ENCODE measurements around the gene LMO2. TPM values are rescaled to one million over a fixed set of nuclear protein-coding genes. Genes with fewer than 3 reads are reported as not detected.
"Not testable (repeated sequence)": the region's sequence is repeated elsewhere in the genome, so short reads cannot be mapped to it uniquely, and the experiment has no call there.

LMO2 gene
- total RNA-seq, 6 donors from 2014 or later = 7.3 to 58.5 (median 34.1) TPM

DNA sequence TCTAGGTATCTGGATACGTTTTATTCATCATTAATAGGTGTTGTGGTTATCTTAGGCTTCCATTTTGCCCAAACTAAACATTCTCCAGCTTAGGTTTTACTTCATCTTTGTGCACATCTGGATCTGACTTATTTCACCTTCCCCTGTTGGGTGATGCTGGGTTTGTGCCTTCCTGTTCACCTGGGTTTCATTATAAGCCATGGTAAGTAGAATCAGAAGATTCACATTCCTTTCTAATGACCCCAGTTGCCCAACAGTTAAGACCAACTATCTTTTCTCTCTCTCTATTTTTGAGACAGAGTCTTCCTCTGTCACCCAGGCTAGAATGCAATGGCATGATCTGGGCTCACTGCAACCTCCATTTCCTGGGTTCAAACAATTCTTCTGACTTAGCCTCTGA lies 44.6 kb downstream of the LMO2 start:
- ATAC-seq (ENCODE audit: low FRiP score in 2 of 2) = no peak
- WGBS, 2 donors = 87 to 88% methylated on average over 1 of the region's 1 CpG

DNA sequence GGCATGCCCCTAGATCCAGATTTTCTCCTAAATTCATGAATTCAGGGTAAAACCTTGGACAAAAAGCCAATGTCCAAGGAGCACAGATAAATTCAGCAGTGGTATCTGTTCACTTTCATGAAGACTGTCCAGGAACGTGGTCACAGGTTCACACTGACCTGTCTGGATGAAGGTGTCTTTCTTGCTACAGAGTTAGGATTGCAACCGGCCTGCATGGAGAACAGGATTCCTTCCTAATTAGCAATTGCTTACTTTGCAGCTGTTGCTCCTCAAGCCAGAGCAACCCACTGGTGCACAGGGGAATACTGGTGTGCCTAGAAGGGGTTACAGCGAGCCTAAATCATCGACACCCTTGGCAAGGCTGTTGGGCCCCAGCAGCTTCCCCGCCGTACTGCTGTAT lies 47.6 kb downstream of the LMO2 start:
- H3K27ac ChIP-seq = no peak overlapping the region
- TF ChIP-seq, protein P1, sequence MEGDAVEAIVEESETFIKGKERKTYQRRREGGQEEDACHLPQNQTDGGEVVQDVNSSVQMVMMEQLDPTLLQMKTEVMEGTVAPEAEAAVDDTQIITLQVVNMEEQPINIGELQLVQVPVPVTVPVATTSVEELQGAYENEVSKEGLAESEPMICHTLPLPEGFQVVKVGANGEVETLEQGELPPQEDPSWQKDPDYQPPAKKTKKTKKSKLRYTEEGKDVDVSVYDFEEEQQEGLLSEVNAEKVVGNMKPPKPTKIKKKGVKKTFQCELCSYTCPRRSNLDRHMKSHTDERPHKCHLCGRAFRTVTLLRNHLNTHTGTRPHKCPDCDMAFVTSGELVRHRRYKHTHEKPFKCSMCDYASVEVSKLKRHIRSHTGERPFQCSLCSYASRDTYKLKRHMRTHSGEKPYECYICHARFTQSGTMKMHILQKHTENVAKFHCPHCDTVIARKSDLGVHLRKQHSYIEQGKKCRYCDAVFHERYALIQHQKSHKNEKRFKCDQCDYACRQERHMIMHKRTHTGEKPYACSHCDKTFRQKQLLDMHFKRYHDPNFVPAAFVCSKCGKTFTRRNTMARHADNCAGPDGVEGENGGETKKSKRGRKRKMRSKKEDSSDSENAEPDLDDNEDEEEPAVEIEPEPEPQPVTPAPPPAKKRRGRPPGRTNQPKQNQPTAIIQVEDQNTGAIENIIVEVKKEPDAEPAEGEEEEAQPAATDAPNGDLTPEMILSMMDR (IDR thresholded peaks at IDR 0.05) = no peak
- TF ChIP-seq EP300 (IDR thresholded peaks at IDR 0.05) (no peak), POLR2AphosphoS5 (IDR thresholded peaks at IDR 0.05) (no peak), POLR2A (IDR thresholded peaks at IDR 0.05) (no peak)
- ATAC-seq (ENCODE audit: low FRiP score in 2 of 2) = no peak
- H3K36me3 ChIP-seq = no peaks in the 10 kb centered on the region
- no peaks in the 10 kb centered on the region for H3K4me1 ChIP-seq
- 92 to 97% methylated on average over 5 to 6 of the region's 6 CpGs for WGBS, 2 donors
- no peak for DNase-seq
- H3K4me3 ChIP-seq = no peak overlapping the region
- no peaks in the 10 kb centered on the region for H3K9me3 ChIP-seq
- H3K27me3 ChIP-seq = no peaks in the 10 kb centered on the region

More for the DNA sequence above, 44.6 kb downstream of the LMO2 start:
- Histone ChIP-seq H3K4me1 (no peaks in the 10 kb centered on the region), H3K9me3 (no peaks in the 10 kb centered on the region), H3K27me3 (no peaks in the 10 kb centered on the region), H3K27ac (no peak overlapping the region), H3K36me3 (no peaks in the 10 kb centered on the region), H3K4me3 (no peak overlapping the region)
- TF ChIP-seq POLR2AphosphoS5 (IDR thresholded peaks at IDR 0.05) (no peak), POLR2A (IDR thresholded peaks at IDR 0.05) (no peak), EP300 (IDR thresholded peaks at IDR 0.05) (no peak)
- TF ChIP-seq, protein P1 (IDR thresholded peaks at IDR 0.05) = no peak
- DNase-seq = no peak

DNA sequence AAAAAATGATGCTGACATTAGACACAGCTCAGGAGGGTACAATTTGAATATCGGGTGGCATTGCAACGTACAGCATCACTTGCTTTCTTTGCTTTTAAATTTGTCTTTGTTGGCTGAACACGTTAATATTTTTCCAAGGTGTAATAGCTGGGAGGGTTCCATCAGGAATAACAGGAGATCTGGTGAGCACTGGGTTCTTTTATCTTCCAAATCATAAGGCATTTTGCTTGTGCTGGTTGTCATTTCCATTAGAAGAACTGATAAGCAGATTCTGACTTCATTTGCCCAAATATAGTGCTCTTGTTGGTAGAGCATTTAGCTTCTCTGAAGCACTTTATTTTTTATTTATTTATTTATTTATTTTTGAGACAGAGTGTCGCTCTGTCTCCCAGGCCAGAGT lies 48.9 kb downstream of the LMO2 start:
- WGBS, 2 donors = 82 to 88% methylated on average over 4 of the region's 4 CpGs
- ATAC-seq (ENCODE audit: low FRiP score in 2 of 2) (no peak), DNase-seq (no peak)
- H3K36me3 ChIP-seq = no peaks in the 10 kb centered on the region
- TF ChIP-seq, protein P1 (IDR thresholded peaks at IDR 0.05) = no peak
- TF ChIP-seq POLR2AphosphoS5 (IDR thresholded peaks at IDR 0.05) (no peak), EP300 (IDR thresholded peaks at IDR 0.05) (no peak), POLR2A (IDR thresholded peaks at IDR 0.05) (no peak)
- no peak overlapping the region for H3K4me3 ChIP-seq
- H3K9me3 ChIP-seq = no peaks in the 10 kb centered on the region
- H3K27me3 ChIP-seq = no peaks in the 10 kb centered on the region
- no peaks in the 10 kb centered on the region for H3K4me1 ChIP-seq
- no peak overlapping the region for H3K27ac ChIP-seq

DNA sequence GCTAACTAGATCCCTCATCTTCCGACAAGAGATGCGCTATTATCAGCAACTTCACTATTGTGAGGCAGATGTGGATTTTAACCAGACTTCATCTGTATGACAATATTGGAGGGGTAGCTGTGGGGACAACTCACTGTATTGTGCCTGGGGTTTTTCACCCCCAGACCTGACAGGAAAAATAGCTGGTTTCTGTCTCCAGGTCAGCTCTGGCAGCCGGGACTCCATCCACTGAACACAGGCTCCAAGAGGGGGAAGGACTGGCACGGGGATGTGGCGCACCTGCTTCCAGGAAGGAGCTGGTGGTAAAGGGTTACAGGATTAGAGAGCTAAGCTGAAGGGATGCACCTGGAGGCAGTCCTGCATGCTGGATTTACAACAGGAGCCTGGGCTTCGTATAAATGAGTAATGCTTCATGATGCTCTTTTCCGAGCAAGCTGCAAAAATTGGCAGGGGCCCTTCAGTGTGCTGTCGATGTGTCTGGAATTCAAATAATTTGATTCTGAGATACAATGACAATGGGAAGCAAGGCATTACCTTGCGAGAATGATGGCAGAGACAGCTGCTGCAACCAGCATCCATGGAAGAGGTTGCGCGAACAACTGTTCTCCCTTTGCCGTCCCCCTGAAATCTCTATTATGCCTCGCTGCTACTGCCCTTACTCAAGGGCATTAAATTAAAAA lies 49.5 kb downstream of the LMO2 start:
- Histone ChIP-seq H3K4me3 (no peak overlapping the region), H3K9me3 (no peaks in the 10 kb centered on the region), H3K27ac (no peak overlapping the region), H3K36me3 (no peaks in the 10 kb centered on the region), H3K27me3 (no peaks in the 10 kb centered on the region), H3K4me1 (no peaks in the 10 kb centered on the region)
- ATAC-seq (ENCODE audit: low FRiP score in 2 of 2) (no peak), DNase-seq (no peak)
- 85 to 86% methylated on average over 10 to 13 of the region's 13 CpGs for WGBS, 2 donors
- TF ChIP-seq POLR2A (IDR thresholded peaks at IDR 0.05) (no peak), EP300 (IDR thresholded peaks at IDR 0.05) (no peak), POLR2AphosphoS5 (IDR thresholded peaks at IDR 0.05) (no peak)
- TF ChIP-seq, protein P1 (IDR thresholded peaks at IDR 0.05) = no peak

DNA sequence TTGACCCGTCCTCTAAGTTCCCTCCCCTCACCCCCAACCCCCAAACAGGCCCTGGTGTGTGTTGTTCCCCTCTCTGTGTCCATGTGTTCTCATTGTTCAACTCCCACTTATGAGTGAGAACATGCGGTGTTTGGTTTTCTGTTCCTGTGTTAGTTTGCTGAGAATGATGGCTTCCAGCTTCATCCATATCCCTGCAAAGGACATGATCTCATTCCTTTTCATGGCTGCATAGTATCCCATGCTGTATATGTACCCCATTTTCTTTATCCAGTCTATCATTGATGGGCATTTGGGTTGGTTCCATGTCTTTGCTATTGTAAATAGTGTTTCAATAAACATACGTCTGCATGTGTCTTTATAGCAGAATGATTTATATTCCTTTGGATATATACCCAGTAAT lies 53.6 kb downstream of the LMO2 start:
- H3K4me3 ChIP-seq; H3K27me3 ChIP-seq; ATAC-seq (ENCODE audit: low FRiP score in 2 of 2); H3K27ac ChIP-seq; H3K9me3 ChIP-seq; DNase-seq; H3K4me1 ChIP-seq; H3K36me3 ChIP-seq: not testable (repeated sequence)
- 77 to 78% methylated on average over 3 of the region's 3 CpGs for WGBS, 2 donors

DNA sequence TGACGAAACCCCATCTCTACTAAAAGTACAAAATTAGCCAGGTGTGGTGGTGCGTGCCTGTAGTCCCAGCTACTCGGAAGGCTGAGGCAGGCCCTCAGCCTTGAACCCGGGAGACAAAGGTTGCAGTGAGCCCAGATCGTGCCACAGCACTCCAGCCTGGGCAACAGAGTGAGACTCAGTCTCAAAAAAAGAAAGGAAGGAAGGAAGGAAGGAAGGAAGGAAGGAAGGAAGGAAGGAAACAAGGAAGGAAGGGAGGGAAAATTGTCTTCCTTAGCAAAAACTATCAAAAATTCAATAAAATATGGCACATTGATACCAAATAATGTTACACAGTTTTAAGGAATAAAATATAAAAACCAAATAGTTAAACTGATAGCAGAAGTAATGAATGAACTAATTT lies 54.5 kb downstream of the LMO2 start:
- H3K4me3 ChIP-seq; H3K36me3 ChIP-seq; ATAC-seq (ENCODE audit: low FRiP score in 2 of 2); DNase-seq; H3K4me1 ChIP-seq; H3K9me3 ChIP-seq; H3K27ac ChIP-seq; H3K27me3 ChIP-seq: not testable (repeated sequence)
- 86 to 87% methylated on average over 5 of the region's 5 CpGs for WGBS, 2 donors
